GM19023 (cell line): Measurements from ENCODE around the gene SLC29A3.

ENCODE experiments used
- ATAC-seq: cut with Tn5 transposase; IDR thresholded peaks from one replicate; pipeline ENCODE4 v1.9.1; 2021; ENCODE audit warnings: mild to moderate bottlenecking, moderate library complexity; ENCODE audit not compliant: unreplicated experiment

SLC29A3 gene

DNA sequence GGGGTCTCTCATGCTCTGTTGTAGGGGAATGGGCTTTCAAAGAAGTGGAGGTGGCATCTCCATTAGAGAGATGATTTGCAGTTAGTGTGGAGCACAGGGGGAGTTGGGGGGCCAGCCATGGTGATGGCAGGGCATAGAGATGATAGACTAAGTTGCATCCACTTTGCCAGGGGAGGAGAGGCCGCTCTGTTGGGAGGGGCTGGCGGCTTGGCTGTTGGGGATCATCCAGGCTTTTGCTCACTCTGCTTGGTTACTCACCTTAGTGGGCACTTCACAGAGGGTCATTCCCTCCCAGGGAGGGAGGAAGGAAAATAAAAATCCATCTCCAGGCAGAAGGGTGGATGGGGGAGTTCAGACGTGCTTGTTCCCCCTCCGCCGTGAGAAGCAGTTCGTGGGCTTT is 46.3 kb downstream of the SLC29A3 start:
- no peak for ATAC-seq

DNA sequence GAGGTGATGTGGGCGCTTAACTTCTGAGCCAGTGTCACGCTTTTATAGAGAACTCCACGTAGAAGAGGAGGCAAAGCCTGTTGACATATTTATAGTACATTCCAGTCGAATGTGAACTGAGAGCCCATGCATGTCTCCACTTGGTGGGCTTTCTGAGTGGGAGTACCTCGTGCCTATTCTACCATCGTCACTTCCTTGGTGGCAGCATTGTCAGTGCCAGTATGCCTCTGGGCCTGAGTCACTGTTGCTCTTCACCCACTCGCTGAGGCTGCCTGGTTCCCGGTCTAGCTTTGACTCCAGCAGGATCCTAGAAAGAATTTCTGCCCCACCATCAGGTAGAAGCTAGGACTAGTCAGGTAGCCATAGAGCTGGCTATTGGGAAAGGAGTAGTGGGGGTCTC is 47.6 kb downstream of the SLC29A3 start:
- no peak for ATAC-seq

DNA sequence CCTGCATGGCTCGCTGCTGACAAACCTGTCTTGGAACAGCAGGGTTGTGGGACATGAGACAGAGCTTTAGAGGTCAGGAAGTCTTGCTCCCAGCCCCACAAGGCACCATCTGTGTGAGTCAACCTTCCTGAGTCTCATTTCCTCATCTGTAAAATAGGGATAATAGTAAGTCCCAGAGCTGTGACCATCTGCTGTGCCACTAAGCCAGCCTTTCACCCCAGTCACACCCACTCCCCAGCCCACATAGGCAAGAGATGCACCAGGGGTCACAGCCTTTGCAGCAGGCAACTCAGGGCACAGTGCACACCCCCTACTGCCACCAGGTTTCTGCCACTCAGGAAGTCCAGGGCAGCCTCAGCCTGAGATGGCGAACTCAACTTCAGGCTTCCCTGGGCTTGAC is 48.2 kb downstream of the SLC29A3 start:
- no peak for ATAC-seq

DNA sequence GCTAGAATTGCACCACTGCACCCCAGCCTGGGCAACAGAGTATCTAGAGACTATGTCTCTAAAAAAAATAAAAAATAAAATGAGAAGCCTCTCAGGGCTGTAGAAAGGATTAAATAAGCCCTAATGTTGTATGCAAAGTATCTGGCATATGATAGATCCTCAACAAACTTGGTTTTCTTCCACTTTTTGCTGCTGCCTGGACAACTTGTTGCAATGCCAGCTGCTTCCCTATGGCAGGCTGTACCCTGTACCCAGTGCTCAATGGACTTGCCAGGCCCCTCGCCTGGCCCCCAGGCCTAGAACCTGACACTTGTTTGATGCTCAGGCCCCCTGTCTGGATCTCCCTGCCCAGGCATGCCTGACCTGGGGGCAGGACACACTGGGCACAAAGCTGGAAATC is 49.1 kb downstream of the SLC29A3 start:
- ATAC-seq, result no peak

DNA sequence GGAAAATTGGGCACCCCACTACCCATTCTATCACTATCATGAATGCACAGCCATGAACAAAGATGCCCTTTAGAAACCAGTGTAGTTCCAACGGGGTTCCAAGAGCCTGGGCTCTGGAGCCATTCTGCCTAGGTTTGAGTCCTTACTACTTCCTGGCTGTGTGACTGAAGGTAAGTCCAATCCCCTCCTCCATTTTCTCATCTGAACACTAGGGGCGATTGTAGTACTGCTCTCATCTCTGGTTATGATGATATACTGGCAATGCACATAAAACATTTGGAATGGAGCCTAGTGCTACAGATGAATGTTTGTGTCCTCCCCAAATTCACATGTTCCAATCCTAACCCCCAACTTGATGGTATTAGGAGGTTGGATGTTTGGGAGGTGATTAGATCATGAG is 49.6 kb downstream of the SLC29A3 start:
- no peak for ATAC-seq

DNA sequence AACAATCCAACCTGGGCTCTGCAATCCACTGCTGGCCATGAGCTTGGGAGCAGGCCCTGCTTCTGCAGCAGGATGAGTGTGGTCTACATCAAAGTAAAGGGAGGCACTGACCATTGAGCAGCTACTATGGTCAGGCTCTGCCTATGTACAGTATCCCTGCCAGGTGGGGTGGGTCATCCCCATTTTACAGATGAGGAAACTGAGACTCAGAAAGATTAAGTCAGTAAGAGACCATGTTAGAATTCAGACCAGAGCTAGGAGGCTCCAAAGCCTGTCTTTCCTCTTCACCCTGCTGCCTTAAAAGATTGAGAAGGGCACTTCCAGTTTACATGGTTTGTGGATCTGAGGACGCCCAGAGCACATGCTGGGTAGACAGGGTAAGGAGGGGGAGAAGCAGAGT is 50.5 kb downstream of the SLC29A3 start:
- ATAC-seq, result no peak

DNA sequence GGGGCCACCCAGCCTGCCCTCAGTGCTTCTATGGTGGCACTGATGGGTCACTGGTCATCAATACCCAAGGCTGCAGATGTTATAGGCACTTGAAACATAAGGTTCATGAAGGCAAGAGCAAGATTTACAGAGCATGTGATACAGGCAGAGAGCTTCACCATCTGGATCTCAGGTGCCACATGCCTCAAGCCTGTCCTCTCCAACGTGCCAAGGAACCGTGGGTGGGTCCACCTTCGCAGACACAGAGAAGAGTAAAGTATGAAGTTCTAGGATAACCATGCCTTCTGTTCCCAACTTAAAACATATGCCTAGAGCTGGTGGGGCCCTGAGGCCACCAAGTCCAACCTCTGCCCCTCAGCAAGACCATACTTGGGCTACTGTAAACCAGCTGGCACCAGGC is 51.0 kb downstream of the SLC29A3 start:
- ATAC-seq, result no peak

DNA sequence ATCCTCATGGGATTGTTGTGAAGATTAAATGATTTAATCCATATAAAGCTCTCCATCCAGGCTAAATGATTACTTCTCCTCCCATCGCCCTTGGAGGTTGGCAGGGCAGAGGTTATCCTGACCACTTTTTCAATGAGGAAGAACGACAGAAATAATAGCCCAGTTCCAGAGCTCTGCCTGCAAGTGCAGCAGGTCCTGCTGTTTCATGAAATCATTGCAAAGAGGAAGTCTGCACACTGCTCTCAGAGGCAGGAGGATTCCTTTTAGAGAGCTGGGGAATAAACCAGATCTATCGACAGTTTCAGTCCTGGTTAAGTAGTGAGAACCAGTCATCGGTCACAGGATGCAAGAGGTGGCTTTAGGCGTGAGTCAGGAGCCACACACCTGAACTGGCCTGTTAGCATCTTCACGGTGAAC is 52.7 kb downstream of the SLC29A3 start:
- no peak for ATAC-seq

DNA sequence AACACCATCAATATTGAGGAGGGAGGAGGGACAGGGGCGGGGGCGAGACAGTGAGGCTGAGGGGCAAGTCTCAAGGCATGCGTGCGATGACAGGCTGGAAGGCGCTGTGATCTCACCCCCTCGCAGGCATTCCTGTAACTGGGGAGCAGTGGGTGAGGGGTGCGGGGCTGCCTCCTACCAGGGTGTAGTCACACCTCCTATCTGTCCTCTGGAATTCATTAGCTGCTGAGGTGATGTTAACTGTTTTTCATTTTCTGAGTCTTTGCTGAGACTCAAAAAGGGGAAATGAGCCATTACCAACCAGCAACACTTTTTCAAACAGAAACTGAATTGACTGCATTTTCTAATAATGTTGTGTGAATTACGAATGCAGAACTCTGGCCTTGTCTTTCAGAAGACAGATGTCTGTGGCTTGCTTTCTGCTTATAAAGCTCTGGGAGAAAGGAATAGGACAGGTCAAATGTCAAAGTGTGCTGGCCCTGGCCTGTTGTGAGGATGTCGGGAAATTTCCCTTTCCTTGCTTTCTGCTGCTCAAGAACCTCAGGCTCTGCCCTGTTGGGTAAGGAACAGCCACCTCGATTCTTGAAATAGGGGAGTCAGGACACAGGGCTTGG is 53.9 kb downstream of the SLC29A3 start:
- peak; percentile 34 for ATAC-seq

DNA sequence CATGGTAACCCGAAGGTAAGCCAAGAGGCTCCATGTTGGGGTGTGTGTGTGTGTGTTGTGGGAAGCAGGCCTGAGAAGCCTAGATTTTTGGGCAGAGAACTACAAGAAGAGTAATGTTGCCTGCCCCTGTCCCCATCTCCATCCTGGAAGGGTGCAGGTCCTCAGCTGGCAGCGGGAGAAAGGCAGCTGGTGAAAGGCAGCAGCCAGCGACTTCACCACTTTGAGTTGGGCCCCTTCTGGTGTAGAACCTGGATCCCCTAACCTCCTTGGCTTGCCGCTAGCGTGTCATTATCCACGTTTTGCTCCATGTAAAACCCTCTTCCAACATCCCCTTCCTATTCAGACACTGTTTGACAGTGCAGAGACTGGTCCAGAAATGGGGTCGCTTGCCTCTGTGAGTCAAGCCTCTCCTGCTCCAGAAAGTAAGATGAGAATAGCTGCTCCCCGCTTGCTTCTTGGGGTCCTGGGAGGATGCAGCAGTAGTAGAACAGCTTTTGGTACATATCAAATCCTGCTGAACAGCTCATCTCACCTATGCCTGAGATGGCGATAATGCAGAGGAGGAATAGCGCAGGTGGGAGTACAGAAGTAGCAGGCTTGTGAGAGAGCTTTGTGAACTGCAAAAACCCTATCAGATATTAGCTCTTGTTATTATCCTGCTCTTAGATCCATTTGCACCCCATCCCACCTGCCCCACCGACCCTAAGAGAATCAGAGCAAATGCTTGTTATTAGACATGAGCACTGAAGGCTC is 55.6 kb downstream of the SLC29A3 start:
- ATAC-seq, result no peak

DNA sequence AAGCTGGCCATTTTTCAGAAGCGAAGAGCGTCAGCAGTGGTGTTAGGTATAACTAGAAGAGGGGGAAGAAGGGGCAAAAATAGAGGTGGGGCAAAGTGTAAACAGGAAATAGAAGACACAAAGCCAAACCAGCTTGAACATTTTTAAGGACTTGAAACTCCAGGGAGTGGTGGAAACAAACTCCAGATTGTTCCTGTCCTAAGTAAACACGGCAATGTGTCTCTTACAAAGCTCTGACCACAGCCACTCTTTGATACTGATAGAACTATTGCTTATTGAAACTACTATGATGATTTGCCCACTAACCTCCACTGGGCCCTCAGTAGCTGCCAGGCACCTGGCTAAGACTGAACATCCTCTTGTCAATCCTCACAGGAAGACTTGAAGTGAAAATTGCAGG is 56.9 kb downstream of the SLC29A3 start:
- ATAC-seq, result no peak

DNA sequence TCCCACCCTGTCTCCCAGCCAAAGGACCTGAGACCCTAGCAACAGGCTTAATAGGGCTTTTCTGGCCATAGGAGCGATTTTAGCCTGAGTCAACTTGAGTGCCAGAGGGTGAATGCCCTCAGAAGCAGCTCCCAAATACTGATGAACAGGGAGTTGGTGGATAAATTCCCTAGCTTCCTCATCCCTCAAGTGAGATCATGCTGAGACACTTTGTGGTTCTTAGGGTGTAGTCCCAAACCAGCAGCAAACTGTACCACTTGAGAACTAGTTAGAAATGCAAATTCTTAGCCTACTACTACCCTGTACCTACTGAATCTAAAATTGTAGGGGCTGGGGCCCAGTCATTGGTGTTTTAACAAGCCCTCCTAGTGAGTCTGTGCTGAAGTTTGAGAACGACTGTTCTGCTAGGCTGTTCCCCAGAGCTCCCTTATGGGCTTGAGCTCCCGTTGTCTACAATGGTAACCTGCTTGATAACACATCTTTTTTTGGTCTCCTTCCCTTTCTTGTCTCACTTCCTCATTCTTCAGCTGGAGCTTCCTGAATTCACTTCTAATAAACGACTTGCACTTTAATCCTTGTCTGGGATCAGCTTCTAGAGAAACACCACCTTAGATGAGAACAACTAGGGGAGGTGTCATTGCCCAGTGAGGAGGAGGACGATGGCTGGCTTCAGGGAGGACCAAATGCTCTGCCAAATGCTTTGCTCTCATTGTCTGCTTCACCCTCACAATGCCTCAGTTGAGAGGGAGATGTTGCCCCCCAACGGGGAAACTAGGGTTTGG is 59.5 kb downstream of the SLC29A3 start:
- no peak for ATAC-seq

DNA sequence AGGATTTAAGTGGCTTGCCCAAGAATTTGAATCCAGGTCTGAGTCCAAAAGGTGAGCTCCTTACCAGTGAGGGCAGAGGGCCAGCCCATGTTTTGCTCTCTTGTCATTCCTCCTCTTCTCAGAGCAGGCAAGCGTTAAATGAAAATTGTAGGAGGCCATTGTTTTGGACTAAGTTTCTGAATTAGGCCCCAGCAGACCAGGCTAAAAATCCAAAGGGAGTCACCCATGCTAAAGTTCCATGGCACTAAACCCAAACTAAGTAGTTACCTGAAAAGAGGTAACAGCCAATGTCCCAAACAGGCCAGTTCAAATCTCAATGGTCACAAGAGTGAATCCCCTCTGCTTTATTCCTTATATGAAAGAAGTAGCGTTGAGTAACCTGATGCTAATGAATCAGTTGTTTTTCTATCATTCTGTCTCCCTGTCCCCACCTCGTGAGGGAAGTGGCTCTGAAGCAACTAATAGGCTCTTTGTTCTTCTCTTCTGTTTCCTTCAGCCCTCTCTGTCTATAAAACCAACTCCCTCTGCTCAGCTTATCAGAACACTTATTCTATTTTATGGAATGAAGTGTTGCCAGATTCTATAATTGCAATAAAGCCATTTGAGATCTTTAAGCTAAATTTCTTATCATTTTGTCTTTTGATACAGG is 60.2 kb downstream of the SLC29A3 start:
- no peak for ATAC-seq

DNA sequence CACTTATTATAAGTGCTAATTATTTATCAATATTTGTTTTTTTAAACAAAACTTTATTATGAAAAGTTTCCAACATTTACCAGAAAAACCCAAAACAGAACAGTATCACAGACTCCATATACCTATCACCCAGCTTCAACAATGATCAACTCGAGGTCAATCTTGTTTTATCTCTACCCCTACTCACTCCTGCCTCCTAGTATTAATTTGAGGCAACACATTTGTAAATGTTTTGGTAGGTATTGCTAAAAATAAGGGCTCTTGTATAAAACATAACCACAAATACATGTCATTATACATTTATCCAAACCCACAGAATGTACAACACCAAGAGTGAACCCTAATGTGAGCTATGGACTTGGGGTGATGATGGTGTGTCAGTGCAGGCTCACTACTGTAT is 61.8 kb downstream of the SLC29A3 start:
- no peak for ATAC-seq

DNA sequence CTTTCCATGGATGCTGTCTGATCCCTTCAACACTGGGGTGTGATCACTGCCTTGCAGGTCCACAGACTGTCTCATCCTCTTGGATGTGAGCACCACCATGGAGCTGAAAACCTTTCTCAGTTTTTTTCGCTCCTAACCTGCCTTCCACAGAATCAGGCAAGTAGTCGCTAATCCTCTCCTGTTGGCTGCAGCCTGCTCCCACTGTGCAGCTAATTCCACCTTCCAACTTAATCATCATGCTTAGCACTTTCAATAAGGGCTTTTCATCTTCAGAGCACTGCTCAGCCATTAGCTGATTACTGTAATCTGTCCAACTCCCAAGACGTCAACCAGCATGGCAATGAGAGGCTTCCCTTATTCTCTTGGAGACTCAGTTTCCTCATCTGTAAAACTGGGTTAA is 62.6 kb downstream of the SLC29A3 start:
- ATAC-seq, result no peak

DNA sequence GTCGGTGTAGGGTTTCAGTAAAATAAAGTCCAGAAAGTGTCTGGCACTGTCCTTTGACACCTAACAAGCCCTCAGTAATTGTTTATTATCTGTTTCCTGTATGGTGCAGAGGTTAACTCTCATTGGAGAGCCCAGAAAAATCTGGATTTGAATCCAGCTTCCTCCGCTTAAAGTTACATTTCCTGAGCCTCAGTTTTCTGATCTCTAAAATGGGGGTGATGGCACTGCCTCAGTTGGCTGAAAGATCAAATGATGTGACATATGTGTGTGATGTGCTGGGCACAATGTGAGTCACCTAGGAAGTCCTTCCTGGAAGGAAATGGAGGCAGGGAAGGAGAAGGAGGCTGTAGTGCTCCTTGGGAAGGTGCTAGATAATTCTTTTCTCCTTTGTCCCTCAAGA is 63.0 kb downstream of the SLC29A3 start:
- no peak for ATAC-seq

DNA sequence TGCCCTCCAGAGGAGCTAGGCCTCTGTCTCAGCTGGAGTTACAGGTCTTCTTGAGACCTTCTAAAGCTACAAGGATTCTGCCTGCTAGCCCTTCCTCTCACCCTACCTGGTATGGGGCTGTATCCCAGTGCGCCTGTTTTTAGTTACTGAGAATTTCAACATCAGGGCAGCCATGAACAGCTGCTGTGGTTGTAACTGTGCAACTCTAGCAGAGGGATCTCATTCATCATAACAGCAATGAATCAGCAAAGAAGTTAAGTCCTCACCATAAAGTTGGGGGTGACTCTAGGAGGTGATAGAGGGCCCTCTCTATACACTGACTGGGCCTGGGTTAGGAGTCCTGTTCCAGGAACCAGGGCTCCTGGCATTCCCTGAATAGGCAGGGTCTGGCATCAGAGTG is 63.7 kb downstream of the SLC29A3 start:
- ATAC-seq, result no peak

DNA sequence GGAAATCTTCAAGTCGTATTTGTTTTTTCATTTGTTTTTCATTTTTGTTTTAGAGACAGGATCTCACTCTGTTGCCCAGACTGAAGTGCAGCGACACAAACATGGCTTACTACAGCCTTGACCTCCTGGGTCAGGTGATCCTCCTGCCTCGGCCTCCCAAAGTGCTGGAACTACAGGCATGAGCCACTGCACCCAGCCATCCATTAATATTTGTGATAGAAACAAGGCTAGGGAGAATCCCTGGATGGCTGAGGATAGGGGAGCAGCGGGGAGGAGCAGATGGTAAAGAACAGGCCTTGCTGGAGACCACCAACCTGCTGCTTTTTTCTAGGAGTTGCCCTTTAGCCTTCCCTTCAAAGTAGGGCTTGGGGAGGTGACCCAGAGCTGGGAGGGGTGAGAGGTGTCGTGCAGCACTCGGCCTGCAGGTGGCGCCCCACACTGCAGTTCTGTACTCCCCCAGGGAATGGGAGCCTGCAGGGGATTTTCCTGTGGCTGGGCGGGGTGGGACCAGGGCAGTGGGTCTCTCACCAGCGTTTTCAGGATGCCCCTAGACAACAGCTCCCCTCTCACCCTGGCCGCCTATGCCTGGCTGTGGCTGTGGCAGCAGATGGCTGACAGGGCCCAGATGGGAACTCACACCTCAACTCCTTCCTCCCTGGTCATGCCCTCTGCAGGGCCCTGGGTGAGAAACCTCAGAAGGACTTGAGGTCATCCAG is 65.1 kb downstream of the SLC29A3 start:
- peak; percentile 84 for ATAC-seq

DNA sequence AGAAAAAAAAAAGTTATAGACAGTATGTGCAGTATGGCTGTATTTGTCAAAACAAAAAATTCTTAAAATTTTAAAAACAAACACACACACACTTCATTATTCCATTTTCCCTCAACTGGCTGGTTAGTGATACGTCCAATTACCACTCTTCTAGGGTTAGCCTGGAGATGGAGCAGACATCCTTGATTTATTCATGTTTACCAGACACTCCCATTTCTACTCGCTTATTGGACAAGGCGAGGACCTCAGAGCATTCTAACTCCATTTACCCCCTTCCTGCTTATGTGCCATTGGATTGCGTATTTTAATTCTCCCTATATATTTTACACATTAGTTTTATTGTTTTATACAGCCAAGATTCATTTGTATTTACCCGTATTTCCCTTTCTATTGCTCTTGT is 69.1 kb downstream of the SLC29A3 start:
- ATAC-seq, result no peak

DNA sequence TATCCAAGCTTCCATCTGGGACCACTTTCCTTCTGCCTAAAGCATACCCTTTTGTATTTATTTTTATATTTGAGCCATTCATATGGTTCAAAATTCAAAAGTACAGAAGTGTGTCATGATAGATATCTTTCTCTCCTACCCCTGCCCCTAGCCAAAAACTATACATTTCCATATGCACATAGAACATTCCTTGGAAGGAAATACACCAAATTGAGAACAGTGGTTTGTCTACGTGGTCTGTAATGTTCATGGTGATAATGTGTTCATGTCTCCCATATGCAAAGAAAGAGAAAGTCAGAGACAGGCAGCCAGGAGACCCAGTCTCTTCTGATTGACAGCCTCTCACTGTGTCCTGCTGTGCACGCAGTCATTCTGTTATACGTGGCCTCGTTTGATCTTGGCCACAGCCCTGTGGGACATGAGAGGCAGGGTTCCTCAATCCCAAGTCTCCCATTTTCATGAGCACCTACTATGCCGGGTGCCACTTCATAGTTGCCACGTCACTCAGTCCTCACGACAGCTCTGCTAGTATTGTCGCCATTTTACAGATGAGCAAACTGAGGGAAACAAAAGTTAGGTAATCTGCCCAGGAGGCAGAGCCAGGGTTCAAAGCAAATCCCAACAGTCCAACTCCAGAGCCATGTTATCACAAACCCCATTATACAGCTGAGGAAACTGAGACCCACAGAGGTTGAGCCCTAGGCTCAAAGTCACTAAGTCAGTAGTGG is 69.7 kb downstream of the SLC29A3 start:
- no peak for ATAC-seq
